ENCODE measurements around the gene UBE2R2.

The UBE2R2 gene

DNA sequence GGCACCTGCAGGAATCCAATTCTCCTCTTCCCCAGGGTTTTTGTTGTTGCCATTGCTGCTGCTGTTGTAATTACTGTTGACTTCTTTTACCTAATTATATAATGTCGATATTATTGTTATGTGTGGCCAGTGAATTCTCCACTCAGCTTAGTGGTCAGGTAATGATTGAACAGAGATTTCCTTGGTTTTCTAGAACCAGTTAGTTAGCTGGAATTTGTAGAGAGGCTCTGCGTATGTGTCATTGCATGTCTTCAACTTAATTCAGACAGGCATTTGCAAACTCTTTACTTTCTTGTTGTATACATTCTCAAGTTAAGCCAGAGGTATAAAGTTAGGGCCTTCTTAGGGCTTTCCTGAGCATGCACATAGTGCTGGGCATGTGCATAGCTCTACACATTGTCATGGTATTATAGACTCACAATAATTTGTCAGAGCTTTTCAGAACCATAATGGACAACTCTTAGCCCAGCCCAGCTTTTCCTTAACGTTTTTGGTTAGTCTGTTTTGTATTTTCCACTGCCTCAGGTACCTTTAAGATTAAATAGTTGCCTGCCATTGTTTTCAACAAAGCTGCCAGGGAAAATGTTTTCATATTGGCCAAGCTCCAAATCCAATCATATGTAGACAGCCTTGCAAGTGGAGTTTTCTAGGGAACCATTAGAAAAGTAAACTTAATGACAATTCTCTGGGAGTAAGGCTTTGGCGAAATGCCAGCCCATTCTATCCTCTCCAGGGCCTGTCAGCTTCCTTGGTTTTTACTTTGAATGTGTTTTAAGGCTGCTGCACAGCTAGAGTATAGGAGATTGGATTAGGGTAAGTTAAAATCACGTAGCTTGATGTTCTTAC is 68.1 kb downstream of the UBE2R2 start:
- DNase-seq (ENCODE audit: low read depth): no peak

DNA sequence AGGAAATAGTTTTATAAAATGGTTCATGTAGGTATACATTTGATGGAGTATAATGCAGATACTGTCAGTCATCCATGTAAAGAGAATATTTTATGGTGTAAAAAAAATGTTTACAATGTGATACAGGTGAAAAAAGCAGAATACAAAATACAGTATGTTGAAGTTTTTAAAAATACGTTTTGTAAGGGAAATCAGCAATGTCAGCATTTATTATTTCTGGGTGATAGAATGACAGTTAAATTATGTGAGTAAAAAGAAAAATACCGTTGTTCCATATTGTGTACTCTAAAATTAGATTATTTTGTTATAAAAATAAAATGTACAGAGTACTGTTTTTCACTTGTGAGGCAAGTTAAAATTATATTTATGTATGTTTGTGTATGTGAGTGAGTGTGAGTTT is 69.0 kb downstream of the UBE2R2 start:
- DNase-seq (ENCODE audit: low read depth): no peak

DNA sequence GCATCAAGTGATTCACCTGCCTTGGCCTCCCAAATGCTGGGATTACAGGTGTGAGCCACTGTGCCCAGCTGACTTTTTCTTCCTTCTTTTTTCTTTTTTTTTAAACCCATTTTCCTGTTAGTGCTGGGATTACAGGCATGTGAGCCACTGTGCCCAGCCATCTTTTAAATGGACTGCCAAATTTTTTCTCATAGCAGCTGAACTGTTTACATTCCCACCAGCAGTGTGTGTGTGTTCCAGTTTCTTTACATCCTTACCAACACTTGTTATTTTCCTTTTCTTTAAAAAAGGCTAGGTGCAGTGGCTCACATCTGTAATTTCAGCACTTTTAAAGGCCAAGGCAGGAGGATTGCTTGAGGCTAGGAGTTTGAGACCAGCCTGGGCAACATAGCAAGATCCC is 76.9 kb downstream of the UBE2R2 start:
- DNase-seq (ENCODE audit: low read depth): no peak

DNA sequence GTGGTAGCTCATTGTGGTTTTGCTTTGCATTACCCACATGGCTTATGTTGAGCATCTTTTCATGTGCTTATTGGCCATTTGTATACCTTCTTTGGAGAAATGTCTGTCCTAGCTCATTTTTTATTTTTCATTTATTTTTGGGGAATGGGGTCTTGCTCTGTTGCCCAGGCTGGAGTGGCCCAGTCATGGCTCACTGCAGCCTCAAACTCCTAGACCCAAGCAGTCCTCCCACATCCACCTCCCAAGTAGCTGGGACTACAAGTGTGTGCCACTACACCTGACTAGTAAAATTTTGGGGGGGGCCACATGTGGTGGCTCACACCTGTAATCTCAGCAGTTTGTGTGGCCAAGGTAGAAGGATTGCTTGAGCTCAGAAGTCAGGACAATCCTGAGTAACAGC is 77.4 kb downstream of the UBE2R2 start:
- DNase-seq (ENCODE audit: low read depth): no peak

DNA sequence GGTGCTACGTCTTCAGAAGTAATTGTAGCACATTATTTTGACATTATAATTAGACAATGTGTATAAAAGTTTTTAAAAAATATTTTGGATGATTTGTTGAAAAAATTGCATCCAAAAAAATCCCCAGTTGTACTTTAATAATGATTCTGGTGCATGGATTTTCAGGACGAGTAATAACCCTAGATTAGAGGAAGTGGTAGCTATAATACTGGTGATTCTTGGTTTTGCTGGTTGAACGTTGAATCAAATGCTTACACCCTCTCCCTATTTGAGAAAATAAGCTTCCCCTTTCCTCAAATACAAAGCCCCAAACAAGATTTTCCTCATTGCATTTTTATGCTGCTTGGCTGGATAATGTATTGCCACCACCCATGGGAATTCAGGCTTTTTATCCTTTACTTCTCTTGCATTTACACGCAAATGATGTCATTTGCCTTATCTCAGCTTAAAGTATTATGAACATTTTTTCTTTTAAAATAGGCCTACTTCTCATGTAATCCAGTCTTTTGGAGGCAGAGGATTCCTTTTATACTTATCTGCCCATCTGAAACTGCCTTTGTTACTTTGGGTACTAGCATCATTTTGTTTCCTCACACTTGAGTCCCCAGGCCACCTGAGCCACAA is 86.3 kb downstream of the UBE2R2 start:
- DNase-seq (ENCODE audit: low read depth): no peak

DNA sequence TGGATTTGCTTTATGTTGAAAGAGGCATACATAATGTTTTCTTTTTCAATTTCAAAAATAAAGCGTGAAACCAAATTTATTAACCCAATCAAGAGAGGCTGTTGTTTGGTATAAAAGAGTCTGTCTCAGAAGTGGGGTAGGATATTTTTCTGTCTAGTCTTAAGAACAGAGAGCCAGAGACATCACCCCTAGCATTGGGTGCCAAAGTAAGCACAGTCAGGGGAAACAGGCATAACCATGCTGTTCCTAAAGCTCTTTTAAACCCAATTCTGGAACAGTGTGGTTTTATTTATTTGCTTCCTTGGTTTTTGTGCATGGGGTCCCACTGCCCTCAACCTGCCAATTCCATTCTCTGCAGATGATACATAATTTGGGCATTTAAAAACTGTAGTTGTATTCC is 88.2 kb downstream of the UBE2R2 start:
- no peak for DNase-seq (ENCODE audit: low read depth)

DNA sequence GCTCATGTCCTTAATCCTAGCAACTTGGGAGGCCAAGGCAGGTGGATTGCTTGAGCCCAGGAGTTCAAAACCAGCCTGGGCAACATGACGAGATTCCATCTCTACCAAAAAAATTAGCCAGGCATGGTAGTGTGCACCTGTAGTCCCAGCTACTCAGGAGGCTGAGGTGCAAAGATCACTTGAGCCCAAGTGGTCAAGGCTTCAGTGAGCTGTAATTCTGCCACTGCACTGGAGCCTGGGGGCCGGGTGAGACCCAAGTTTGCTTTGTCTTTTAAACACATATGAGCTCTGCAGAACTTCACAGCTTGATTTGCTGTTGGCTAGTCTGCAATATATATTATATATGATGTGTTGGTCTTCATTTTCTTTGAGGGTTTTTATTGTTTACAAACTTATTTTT is 89.8 kb downstream of the UBE2R2 start:
- DNase-seq (ENCODE audit: low read depth): no peak

DNA sequence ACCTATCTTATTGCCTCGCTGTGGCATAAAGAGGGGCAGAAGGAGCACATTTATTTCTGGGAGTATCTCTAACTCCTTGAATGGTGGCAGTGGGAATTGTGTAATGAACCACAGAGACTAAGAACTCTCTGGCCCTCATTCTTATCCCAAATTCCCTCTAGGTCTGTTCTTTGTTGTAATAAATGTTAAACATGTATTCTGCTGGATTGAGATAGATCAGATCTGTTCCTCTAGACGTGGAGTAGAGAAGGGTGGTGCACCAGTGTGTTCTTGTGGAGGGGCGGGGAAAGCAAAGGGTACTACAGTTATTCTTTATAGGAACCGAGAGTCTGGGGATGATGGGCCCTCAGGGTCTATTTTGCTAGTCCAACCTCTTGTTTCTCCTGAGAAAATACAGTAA is 90.4 kb downstream of the UBE2R2 start:
- DNase-seq (ENCODE audit: low read depth): no peak

DNA sequence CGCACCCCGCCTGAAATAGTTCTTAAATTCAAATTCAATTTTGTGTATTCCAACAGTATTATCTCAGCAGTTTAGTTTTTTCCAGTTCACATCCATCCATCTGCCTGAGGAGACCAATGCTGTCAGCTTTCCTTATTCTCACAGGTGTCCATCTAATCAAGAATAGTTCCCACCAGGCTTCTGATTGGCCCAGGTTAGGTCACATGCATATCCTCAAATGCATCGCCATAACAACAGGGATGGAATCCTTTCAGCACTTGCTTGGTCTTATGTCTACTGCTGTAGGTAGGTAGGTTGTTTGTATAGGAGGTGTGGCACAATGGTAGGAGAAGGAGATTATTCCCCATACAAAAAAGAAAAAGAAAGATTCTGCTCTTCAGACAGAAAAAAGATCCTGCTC is 91.2 kb downstream of the UBE2R2 start:
- DNase-seq (ENCODE audit: low read depth): no peak

DNA sequence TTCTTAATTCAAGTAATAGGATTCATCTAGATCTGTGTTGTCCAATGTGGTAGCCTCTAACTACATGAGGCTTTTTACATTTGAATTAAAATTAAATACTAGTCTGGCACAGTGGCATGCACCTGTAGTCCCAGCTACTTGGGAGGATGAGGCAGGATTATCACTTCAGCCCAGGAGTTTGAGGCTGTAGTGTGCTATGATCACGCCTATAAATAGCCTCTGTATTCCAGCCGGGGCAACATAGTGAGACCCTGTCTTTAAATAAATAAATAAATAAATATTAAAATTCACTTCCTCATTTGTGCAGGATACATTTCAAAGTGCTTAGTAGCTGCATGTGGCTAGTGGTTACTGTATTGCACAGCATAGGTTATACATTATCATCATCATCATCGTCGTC is 91.8 kb downstream of the UBE2R2 start:
- DNase-seq (ENCODE audit: low read depth): no peak

DNA sequence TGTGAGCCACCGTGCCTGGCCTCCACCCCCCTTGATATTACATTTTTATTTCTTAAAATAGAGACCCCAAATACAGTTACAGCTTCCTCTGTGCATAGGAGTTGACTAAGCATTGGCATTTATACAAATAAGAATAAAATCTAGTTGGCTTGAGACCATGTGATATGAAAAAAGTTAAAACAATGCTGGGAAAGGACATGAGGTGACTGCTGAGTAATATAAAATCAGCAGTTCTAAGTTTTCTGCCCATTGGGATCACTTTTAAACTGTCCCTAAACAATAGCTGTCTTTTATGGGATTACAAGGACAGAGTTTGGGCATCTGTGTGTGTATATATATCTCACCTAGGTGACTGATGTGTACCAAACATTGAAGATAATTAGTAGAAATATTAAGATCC is 96.6 kb downstream of the UBE2R2 start:
- DNase-seq (ENCODE audit: low read depth): no peak

DNA sequence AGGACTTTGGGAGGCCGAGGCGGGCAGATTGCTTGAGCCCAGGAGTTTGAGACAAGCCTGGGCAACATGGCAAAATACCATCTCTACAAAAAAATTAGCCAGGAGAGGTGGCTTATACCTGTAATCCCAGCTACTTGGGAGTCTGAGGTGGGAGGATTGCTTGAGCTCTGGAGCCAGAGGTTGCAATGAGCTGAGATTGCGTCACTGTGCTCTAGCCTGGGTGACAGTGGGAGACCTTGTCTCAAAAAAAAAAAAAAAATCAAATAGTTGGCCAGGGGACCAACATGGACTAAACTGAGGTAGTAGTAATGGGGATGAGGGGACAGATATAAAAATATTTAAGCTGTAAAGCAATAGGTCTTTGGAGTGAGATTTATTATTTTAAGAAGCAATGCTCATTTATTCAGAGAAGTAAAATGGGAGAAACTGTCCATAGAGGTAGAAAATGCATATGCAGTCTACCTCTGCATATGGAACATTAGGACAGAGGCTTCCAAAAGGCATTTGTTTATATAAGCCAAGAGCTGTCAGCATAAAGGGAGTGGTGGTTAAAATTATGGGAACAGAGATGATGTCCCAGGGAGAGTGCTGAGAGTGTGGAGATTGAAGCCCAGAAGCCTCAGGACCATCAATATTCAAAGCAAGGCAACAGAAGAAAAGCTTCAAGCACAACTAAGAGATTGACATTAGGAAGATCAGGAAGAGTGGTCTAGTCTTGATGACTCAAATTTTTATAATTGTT is 98.1 kb downstream of the UBE2R2 start:
- no peak for DNase-seq (ENCODE audit: low read depth)

DNA sequence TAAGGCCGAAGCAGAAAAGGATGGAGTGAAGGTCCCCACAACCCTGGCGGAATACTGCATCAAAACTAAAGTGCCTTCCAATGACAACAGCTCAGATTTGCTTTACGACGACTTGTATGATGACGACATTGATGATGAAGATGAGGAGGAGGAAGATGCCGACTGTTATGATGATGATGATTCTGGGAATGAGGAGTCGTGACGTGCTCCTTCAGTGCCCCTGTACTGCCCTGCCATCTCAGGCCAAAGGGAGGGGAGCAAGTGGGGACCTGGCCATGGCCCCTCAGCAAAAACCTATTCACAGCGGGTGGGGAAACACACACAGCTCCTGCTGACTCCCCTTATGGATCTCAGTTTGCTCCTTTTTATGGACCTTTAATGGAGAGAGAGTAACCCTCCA is 100.1 kb downstream of the UBE2R2 start:
- DNase-seq (ENCODE audit: low read depth): no peak

DNA sequence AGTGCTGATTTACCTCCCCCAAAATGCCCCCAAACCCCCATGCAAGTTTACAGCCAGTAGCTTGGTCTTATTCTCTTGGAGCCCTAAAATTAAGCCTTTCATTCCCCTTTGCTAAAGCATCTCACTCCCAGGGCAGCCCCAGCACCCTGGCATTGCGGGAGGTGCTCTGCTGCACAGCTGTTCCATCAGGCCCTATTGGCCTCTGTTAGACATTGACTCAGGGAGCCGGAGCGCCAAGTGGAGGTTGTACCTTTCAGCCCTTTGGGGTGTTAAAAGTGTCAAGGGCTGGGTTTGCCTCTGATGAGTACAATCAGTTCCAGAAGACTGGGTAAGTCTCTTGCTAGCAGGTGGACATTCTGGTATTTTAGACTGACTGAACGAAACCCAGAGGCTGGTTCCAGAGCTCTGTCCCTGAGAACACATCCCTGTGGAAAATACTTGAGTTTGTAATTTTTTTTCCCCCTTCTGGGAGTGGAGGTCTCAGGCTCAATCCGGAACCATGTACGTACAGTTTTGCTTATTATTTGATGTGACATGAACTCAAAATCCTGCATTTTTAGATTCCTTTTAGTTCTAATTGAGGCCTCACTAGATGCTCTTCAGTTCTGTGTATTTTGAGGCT is 102.4 kb downstream of the UBE2R2 start:
- no peak for DNase-seq (ENCODE audit: low read depth)

DNA sequence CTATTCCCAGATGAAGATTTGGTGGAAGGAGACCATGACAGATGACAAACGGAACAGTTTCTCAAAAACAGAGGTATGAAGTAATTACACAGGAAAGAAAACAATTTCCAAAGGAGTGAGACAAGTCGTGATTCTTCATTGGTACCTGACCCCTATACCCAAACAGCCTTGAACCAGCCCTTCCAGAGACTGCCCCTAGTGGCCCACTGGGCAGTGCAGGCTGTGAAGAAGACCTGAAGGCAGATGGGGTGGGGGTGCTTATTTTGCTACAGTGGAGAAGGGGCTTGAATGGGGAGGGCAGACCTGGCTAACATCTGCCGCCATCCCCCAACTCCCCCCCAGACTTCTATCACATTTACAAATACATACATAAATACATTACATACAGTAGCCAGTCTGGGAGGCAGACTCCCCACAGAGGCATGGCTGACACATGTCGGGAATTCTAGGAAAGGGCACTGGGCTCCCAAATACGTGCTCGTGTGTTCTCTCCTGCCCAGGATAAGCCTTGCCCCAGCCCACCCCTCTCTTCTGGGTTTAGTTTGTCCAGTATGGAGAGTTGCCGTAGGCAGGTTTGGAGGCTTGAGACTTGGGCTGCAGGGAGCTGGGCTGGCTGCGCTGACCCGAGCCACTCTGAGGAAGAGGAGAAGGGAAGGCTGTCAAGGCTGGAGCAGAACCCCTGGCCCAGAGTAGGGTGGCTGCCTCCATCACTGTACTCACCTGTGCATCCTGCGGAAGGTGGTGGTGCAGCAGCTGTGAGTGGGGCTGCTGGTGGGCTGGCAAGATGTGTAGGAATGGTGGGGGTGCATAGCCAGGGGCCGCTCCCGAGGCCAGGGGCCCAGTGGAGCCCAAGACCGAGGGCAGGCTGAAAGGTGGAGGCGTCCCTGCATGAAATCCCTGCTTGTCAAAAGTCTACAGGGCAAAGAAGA is 105.3 kb downstream of the UBE2R2 start:
- DNase-seq (ENCODE audit: low read depth): peak; percentile 15

DNA sequence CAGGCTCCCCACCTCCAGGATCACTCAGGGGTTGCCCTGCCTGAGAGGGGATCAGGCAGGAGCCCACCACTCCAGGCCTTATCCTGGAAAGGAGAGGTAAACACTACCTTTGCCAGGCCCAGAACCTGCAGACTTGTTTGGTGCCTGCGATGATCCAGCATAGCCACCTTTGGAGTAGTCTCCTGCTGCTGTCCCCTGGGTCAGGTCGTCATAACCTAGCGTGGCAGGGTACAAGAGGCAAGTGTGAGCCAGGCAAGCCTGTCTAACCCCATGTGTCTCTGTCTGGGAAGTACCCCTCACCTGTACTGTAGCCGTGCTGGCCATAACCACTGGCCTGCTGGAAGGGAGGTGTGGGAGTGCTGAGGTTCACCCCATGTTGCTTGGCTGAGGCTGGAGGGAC is 106.1 kb downstream of the UBE2R2 start:
- no peak for DNase-seq (ENCODE audit: low read depth)

DNA sequence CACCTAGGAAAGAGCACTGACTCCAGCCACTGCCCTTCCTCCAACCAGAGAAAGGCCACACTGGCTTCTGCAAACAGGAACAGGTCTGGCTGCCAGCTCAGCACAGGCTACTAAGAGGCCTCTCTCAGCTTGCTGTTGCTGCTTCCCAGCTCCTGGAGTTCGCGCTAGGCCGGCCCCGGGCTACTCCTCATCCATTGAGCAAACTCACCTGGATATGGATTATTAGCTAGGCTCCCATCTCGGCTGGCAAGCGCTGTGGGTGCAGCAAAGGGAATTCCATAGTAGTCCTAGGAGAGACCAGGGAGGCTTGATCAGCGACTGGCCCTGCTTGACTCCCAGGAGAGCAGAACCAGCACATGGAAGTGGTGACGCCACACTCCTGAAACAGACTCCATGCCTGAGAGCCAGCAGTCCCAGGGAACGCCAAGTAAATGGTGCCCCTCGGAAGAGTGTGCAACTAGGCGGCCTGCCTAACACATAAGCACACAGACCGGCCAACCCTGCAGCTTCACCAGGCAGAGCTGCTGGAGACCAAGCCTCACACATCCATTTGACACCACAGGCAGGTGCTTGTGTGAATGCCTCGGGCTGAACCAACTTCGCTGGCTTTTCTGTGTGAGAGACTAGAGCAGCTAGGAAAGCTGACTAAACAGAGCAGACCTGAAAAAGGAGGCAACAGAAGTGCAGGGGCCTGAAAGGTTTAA is 107.2 kb downstream of the UBE2R2 start:
- DNase-seq (ENCODE audit: low read depth): no peak

DNA sequence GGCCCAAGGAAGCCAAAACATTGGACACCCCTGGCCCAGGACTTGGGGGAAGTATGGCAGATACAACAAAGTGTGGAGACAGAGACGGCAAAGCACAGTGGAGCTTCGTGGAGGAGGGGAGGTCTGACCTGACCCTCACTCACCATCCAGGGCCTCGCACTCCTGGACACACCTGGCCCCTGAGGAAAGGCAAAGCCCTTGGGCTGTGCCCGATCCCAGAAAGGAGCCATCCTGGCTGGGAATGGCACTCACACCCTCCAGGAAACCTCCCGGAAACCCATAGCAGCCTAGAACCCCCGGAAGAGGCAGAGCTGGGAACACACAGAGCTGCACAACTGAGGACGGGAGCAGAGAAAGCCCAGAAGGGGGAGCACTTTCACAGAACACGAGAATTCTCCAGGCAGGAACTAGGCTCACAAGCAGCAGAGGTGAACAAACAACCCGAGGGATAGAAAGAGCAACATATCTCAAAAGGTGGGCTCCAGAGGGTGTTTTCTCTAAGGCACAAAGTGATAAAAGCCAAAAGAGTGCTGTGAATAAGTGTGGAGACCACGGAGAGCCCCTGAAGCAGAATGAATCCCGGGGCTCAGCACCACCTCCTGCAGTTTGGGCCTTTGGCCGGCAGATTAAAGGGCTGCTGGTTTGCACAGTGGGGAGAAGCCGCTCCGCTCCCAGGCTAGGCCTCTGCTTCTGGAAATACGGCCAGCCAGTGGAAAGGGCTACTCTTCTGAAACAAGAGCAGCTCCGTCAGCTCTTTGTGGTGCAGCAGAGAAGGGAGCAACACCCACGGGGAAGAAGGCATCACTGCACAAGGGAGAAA is 108.2 kb downstream of the UBE2R2 start:
- DNase-seq (ENCODE audit: low read depth): no peak

DNA sequence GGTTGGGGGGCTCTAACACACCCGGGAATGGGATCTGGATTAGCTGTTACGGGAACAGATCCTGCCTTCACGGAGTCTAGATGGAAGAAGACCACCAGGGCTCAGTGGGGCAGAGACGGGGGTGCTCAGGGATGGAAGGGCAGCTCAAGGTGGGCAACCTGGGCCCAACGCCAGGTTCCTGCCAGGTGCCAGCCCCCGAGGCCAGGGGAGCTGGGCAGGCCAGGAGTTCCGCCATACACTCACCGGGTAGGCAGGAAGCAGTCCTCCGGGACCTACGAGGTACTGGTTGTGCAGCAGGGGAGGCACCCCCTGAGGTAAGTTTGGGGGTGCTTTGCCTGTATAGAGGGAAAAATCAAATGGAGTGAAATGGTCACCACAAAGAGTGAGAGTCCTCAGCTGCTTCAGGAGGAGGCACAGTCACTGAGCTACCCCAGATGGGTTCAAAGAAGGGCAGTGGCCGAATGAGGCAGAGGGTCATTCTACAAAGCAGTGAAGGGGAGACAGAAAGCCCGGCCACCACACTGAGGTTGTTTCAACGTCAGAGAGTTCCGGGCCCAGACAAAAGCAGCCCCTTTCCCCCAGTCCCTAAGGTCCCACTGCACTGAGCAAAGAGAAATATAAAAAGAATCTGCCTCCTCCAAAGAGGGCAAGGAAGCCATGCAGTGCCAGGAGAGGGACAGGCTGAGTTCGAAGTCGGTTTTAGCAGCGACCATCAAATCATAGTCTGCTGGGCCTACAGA is 110.0 kb downstream of the UBE2R2 start:
- DNase-seq (ENCODE audit: low read depth): no peak
